Fibroblast of mammary gland (primary cell): ENCODE data around the gene ZNF750.
A peak's percentile ranks its signal among the peaks of the same experiment; 100 is the strongest.

Experiments
- DNase-seq: peaks from one replicate; pipeline ENCODE4 v3.0.0-alpha.2; 2010; ENCODE audit warnings: low read depth
- H3K4me3 ChIP-seq: 2 replicates; pipeline ENCODE4 v1.5.1; 2011; ENCODE audit warnings: low read depth, mild to moderate bottlenecking, low read length, moderate library complexity; ENCODE audit not compliant: control insufficient read depth
- CTCF ChIP-seq: conservative IDR thresholded peaks from 2 replicates; pipeline ENCODE4 v1.5.1; 2011; ENCODE audit warnings: low read depth, low read length, inconsistent platforms; ENCODE audit not compliant: control insufficient read depth, insufficient read depth

ZNF750 gene

GRCh38 chr17:82863941-82864712 is 24.3 kb upstream of the ZNF750 start:
- no peak for TF ChIP-seq CTCF
- no peak overlapping the region for H3K4me3 ChIP-seq
- DNase-seq = peak; percentile 91

- H3K4me3 ChIP-seq = no peak overlapping the region
- no peak for DNase-seq
- no peak for TF ChIP-seq CTCF
These were observed 23.6 kb upstream of the ZNF750 start for GRCh38 chr17:82863383-82863940.

GRCh38 chr17:82862737-82863382 is 23.0 kb upstream of the ZNF750 start:
- TF ChIP-seq CTCF = no peak
- H3K4me3 ChIP-seq = no peak overlapping the region

GRCh38 chr17:82862191-82862590 is 22.4 kb upstream of the ZNF750 start:
- TF ChIP-seq CTCF = no peak
- DNase-seq = no peak
- no peak overlapping the region for H3K4me3 ChIP-seq

More at GRCh38 chr17:82862737-82863382, 23.0 kb upstream of the ZNF750 start:
- DNase-seq = no peak

- DNase-seq = no peak
- H3K4me3 ChIP-seq = no peak overlapping the region
- no peak for TF ChIP-seq CTCF
These were observed 21.6 kb upstream of the ZNF750 start for GRCh38 chr17:82861393-82861775.

GRCh38 chr17:82860606-82861392 is 21.0 kb upstream of the ZNF750 start:
- no peak overlapping the region for H3K4me3 ChIP-seq
- no peak for DNase-seq
- no peak for TF ChIP-seq CTCF
